A673 (cell line): ENCODE data around the gene NRXN2. TPM values are rescaled to one million over a fixed set of nuclear protein-coding genes. Genes with fewer than 3 reads are reported as not detected.

ENCODE experiments used
- BruUV-seq: library from RNA; stranded (reverse); fragments of 400-500 nt; replicated peaks from 2 replicates; lab custom pipeline; 2021; lab: Mats Ljungman, UMichigan
- CTCF ChIA-PET: fragments of 300-600 bp; sonication (Branson Sonifier 250); formaldehyde crosslinking; loops from one replicate; lab custom pipeline; 2022; ENCODE audit warnings: antibody characterized with exemption; lab: Charles Lee
- POLR2A ChIA-PET: fragments of 300-600 bp; sonication (Branson Sonifier 250); formaldehyde crosslinking; loops from one replicate; lab custom pipeline; 2022; ENCODE audit warnings: antibody characterized with exemption; ENCODE audit not compliant: low non-redundant PET; lab: Charles Lee
- DNase-seq: peaks from one replicate; pipeline ENCODE4 v3.0.0-alpha.2; 2015; ENCODE audit warnings: low spot score
- H3K27ac ChIP-seq: fragments of 200-600 bp; sonication (generic); 2 replicates; pipeline ENCODE4 v1.5.1; 2016; ENCODE audit warnings: mixed run types, low read depth, mild to moderate bottlenecking, mixed read lengths, antibody characterized with exemption, low read length; ENCODE audit not compliant: poor library complexity, severe bottlenecking
- H3K27me3 ChIP-seq: fragments of 200-600 bp; sonication (generic); replicated peaks from 2 replicates; pipeline ENCODE4 v1.6.1; 2017; ENCODE audit warnings: mixed run types, low read depth, mild to moderate bottlenecking, mixed read lengths, antibody characterized with exemption, low read length; ENCODE audit not compliant: insufficient read depth, poor library complexity
- H3K36me3 ChIP-seq: fragments of 200-600 bp; sonication (generic); 2 replicates; pipeline ENCODE4 v1.6.1; 2016; ENCODE audit warnings: mixed run types, mild to moderate bottlenecking, mixed read lengths, antibody characterized with exemption, low read length; ENCODE audit not compliant: insufficient read depth, poor library complexity, severe bottlenecking
- H3K4me1 ChIP-seq: fragments of 200-600 bp; sonication (generic); 2 replicates; pipeline ENCODE4 v1.6.1; 2017; ENCODE audit warnings: mixed run types, mild to moderate bottlenecking, mixed read lengths, antibody characterized with exemption, low read length; ENCODE audit not compliant: insufficient read depth, poor library complexity, severe bottlenecking
- H3K4me3 ChIP-seq: fragments of 200-600 bp; sonication (generic); 2 replicates; pipeline ENCODE4 v1.5.1; 2016; ENCODE audit warnings: low read depth, mixed run types, mild to moderate bottlenecking, mixed read lengths, low read length; ENCODE audit not compliant: poor library complexity, severe bottlenecking
- H3K9me3 ChIP-seq: fragments of 200-600 bp; sonication (generic); 2 replicates; pipeline ENCODE4 v1.6.1; 2016; ENCODE audit warnings: mixed run types, low read depth, mild to moderate bottlenecking, mixed read lengths, antibody characterized with exemption, low read length; ENCODE audit not compliant: poor library complexity, severe bottlenecking
- CTCF ChIP-seq: fragments of 300-800, 200-600 bp; sonication (generic); conservative IDR thresholded peaks from 2 replicates; pipeline ENCODE4 v1.5.1; 2017; ENCODE audit warnings: low read depth, mild to moderate bottlenecking, antibody characterized with exemption, low read length, moderate library complexity, mixed read lengths
- EZH2 ChIP-seq: fragments of 200-600 bp; sonication (generic); IDR thresholded peaks from 2 replicates; pipeline ENCODE4 v1.6.1; 2017; ENCODE audit warnings: borderline replicate concordance, low read depth, mild to moderate bottlenecking, mixed read lengths, antibody characterized with exemption, low read length; ENCODE audit not compliant: poor library complexity, severe bottlenecking
- intact Hi-C: fragments of 100-400 bp; cut with micrococcal nuclease; formaldehyde crosslinking; loops from one replicate; pipeline ENCODE4 v1.10.0; 2022; ENCODE audit not compliant: unreplicated experiment
- total RNA-seq: library from RNA; stranded (reverse); gene quantifications from 2 replicates; pipeline ENCODE4 v1.2.3, GENCODE V29; 2021

The NRXN2 gene
- total RNA-seq, 1 experiment from 2014 or later, result 5.0 TPM

GRCh38 chr11:64569300-64569970, 153.6 kb downstream of the NRXN2 start:
- no peaks in the 10 kb centered on the region for H3K9me3 ChIP-seq
- peaks cover under 1% of the 10 kb centered on the region for H3K27me3 ChIP-seq
- H3K4me1 ChIP-seq, result peaks cover 10% of the 10 kb centered on the region
- BruUV-seq, result no TSS peak
- DNase-seq, result no peak
- no peak for TF ChIP-seq CTCF
- no peak for TF ChIP-seq EZH2
- intact Hi-C loops, result no loop called here
- no peaks in the 10 kb centered on the region for H3K36me3 ChIP-seq
- H3K27ac ChIP-seq, result no peak overlapping the region
- CTCF ChIA-PET, result no interaction called here
- POLR2A ChIA-PET, result no interaction called here
- H3K4me3 ChIP-seq, result no peak overlapping the region

GRCh38 chr11:64568584-64569140, 154.3 kb downstream of the NRXN2 start:
- no TSS peak for BruUV-seq

GRCh38 chr11:64568041-64568571, 154.9 kb downstream of the NRXN2 start:
- no peak for DNase-seq
- CTCF ChIA-PET, result no interaction called here
- no peaks in the 10 kb centered on the region for H3K36me3 ChIP-seq
- intact Hi-C loops, result no loop called here
- H3K9me3 ChIP-seq, result no peaks in the 10 kb centered on the region
- no peaks in the 10 kb centered on the region for H3K27me3 ChIP-seq
- H3K27ac ChIP-seq, result no peak overlapping the region
- BruUV-seq, result no TSS peak
- TF ChIP-seq EZH2 (no peak), CTCF (no peak)
- peaks cover 10% of the 10 kb centered on the region for H3K4me1 ChIP-seq
- POLR2A ChIA-PET, result no interaction called here
- H3K4me3 ChIP-seq, result no peak overlapping the region

More at GRCh38 chr11:64568584-64569140, 154.3 kb downstream of the NRXN2 start:
- H3K36me3 ChIP-seq, result no peaks in the 10 kb centered on the region
- H3K27ac ChIP-seq, result no peak overlapping the region
- CTCF ChIA-PET, result no interaction called here
- no peaks in the 10 kb centered on the region for H3K9me3 ChIP-seq
- POLR2A ChIA-PET, result no interaction called here
- H3K4me1 ChIP-seq, result peaks cover 10% of the 10 kb centered on the region
- H3K27me3 ChIP-seq, result no peaks in the 10 kb centered on the region
- TF ChIP-seq CTCF (no peak), EZH2 (no peak)
- H3K4me3 ChIP-seq, result no peak overlapping the region
- no peak for DNase-seq
- intact Hi-C loops, result no loop called here
